HL-60 (cell line): ENCODE data around the gene DDX25.

Experiments
- DNase-seq, 2 experiments: peaks; one replicate each; pipeline ENCODE4 v3.0.0-alpha.2; 2010 to 2020; ENCODE audit warnings: low read depth in 1 of 2, low spot score in 1 of 2
- H3K27ac ChIP-seq: fragments of 250-450 bp; sonication (Bioruptor Pico); replicated peaks from 2 replicates; pipeline ENCODE4 v1.5.1; 2020; ENCODE audit warnings: mild to moderate bottlenecking, moderate library complexity
- H3K27me3 ChIP-seq: fragments of 250-450 bp; sonication (Bioruptor Pico); 2 replicates; pipeline ENCODE4 v1.5.1; 2021; ENCODE audit warnings: mild to moderate bottlenecking, moderate library complexity; ENCODE audit not compliant: insufficient read depth, poor library complexity, severe bottlenecking
- H3K4me3 ChIP-seq: replicated peaks from 2 replicates; pipeline ENCODE4 v1.5.1; 2011; ENCODE audit warnings: mild to moderate bottlenecking, control low read depth, low read length; ENCODE audit not compliant: insufficient read depth
- CTCF ChIP-seq: IDR thresholded peaks from one replicate; pipeline ENCODE4 v1.5.1; 2011; ENCODE audit warnings: low read length, control low read depth, inconsistent platforms; ENCODE audit not compliant: insufficient read depth
- GABPA ChIP-seq: IDR thresholded peaks from 2 replicates; pipeline ENCODE4 v1.6.1; 2012; ENCODE audit warnings: low read depth
- POLR2AphosphoS5 ChIP-seq: IDR thresholded peaks from 2 replicates; pipeline ENCODE4 v1.6.1; 2012; ENCODE audit warnings: low read depth
- REST ChIP-seq: IDR thresholded peaks from 2 replicates; pipeline ENCODE4 v1.6.1; 2012; ENCODE audit warnings: low read depth; ENCODE audit not compliant: insufficient replicate concordance
- SPI1 ChIP-seq: IDR thresholded peaks from 2 replicates; pipeline ENCODE4 v1.6.1; 2012; ENCODE audit warnings: low read depth, mild to moderate bottlenecking, borderline replicate concordance

DDX25 gene

GRCh38 chr11:125950696-125951651 lies 46.7 kb downstream of the DDX25 start:
- H3K4me3 ChIP-seq = no peak overlapping the region
- TF ChIP-seq POLR2AphosphoS5 (no peak), GABPA (no peak), SPI1 (no peak), REST (no peak), CTCF (no peak)
- H3K27me3 ChIP-seq = no peaks in the 10 kb centered on the region
- no peak for DNase-seq
- no peak overlapping the region for H3K27ac ChIP-seq

- no peak for DNase-seq
- Histone ChIP-seq H3K4me3 (no peak overlapping the region), H3K27me3 (no peaks in the 10 kb centered on the region), H3K27ac (no peak overlapping the region)
- no peak for TF ChIP-seq CTCF
- TF ChIP-seq SPI1 = no peak
- TF ChIP-seq POLR2AphosphoS5 = no peak
- no peak for TF ChIP-seq REST
- no peak for TF ChIP-seq GABPA
Measured at GRCh38 chr11:125951731-125952130, 47.4 kb downstream of the DDX25 start.

GRCh38 chr11:125952559-125952958 lies 48.3 kb downstream of the DDX25 start:
- Histone ChIP-seq H3K27ac (no peak overlapping the region), H3K4me3 (no peak overlapping the region), H3K27me3 (no peaks in the 10 kb centered on the region)
- TF ChIP-seq GABPA = no peak
- no peak for TF ChIP-seq SPI1
- TF ChIP-seq CTCF = no peak
- no peak for TF ChIP-seq REST
- TF ChIP-seq POLR2AphosphoS5 = no peak
- DNase-seq = no peak
